Keratinocyte (primary cell): ENCODE measurements around the gene MEOX1. TPM values are rescaled to one million over a fixed set of nuclear protein-coding genes. Genes with fewer than 3 reads are reported as not detected.

Experiments
- DNase-seq: peaks from one replicate; pipeline ENCODE4 v3.0.0-alpha.2; 2011; ENCODE audit warnings: low read depth, missing footprints, low spot score
- FAIRE-seq: peaks from 2 replicates; lab custom pipeline; 2011; peaks lifted over from hg19 to GRCh38; lab: Jason Lieb, UNC
- H2AFZ ChIP-seq: 2 replicates; pipeline ENCODE4 v1.6.0; 2012; ENCODE audit warnings: low read length, control low read depth, inconsistent platforms; ENCODE audit not compliant: control insufficient read depth
- H3K27ac ChIP-seq: 2 replicates; pipeline ENCODE4 v1.5.1; 2011; ENCODE audit warnings: low read length; ENCODE audit not compliant: control insufficient read depth, insufficient read depth
- H3K27me3 ChIP-seq: 3 replicates; pipeline ENCODE4 v1.6.0; 2011; ENCODE audit warnings: low read length; ENCODE audit not compliant: control insufficient read depth, insufficient read depth; ENCODE audit errors: extremely low read depth
- H3K36me3 ChIP-seq, 2 experiments: 2 replicates in 1 of 2; 3 replicates in 1 of 2; pipeline ENCODE4 v1.5.1; 2011; ENCODE audit warnings: low read length in 2 of 2, mild to moderate bottlenecking in 1 of 2; ENCODE audit not compliant: control insufficient read depth in 2 of 2, insufficient read depth in 2 of 2; ENCODE audit errors: extremely low read depth in 1 of 2
- H3K4me1 ChIP-seq: 3 replicates; pipeline ENCODE4 v1.5.1; 2011; ENCODE audit warnings: low read length; ENCODE audit not compliant: control insufficient read depth, insufficient read depth; ENCODE audit errors: extremely low read depth
- H3K4me2 ChIP-seq: 3 replicates; pipeline ENCODE4 v1.6.0; 2011; ENCODE audit warnings: low read depth, low read length; ENCODE audit not compliant: control insufficient read depth, insufficient read depth; ENCODE audit errors: extremely low read depth
- H3K4me3 ChIP-seq, 3 experiments: fragments of 200-600 bp in 1 of 3; sonication (generic) in 1 of 3; 2 replicates in 2 of 3; 3 replicates in 1 of 3; pipeline ENCODE4 v1.5.1; 2011 to 2016; ENCODE audit warnings: low read length in 3 of 3, mild to moderate bottlenecking in 3 of 3, control low read depth in 2 of 3, inconsistent platforms in 1 of 3, low read depth in 1 of 3, mixed read lengths in 1 of 3, mixed run types in 1 of 3, moderate library complexity in 1 of 3; ENCODE audit not compliant: control insufficient read depth in 2 of 3, insufficient read depth in 2 of 3; ENCODE audit errors: extremely low read depth in 1 of 3
- H3K79me2 ChIP-seq: 2 replicates; pipeline ENCODE4 v1.6.0; 2012; ENCODE audit warnings: low read length; ENCODE audit not compliant: control insufficient read depth, insufficient read depth
- H3K9ac ChIP-seq: 3 replicates; pipeline ENCODE4 v1.6.0; 2011; ENCODE audit warnings: low read length; ENCODE audit not compliant: control insufficient read depth, insufficient read depth; ENCODE audit errors: extremely low read depth
- H3K9me1 ChIP-seq: 3 replicates; pipeline ENCODE4 v1.6.0; 2011; ENCODE audit warnings: low read length; ENCODE audit not compliant: control insufficient read depth, insufficient read depth; ENCODE audit errors: extremely low read depth
- H3K9me3 ChIP-seq: 2 replicates; pipeline ENCODE4 v1.5.1; 2012; ENCODE audit warnings: low read depth, low read length; ENCODE audit not compliant: control insufficient read depth
- H4K20me1 ChIP-seq: 3 replicates; pipeline ENCODE4 v1.6.0; 2011; ENCODE audit warnings: low read length; ENCODE audit not compliant: control insufficient read depth, insufficient read depth; ENCODE audit errors: extremely low read depth
- EZH2 ChIP-seq: IDR thresholded peaks from one replicate; pipeline ENCODE4 v1.6.1; 2012; ENCODE audit warnings: inconsistent platforms, mild to moderate bottlenecking, low read length, moderate library complexity
- dilution Hi-C: fragments of 300-500 bp; cut with MboI; formaldehyde crosslinking; loops from one replicate; pipeline ENCODE4 v1.7.0; 2020; ENCODE audit warnings: low sequenced_read_pairs; ENCODE audit not compliant: extremely low pct_ligation_motif_present
- polyA plus RNA-seq, 5 experiments: library from polyadenylated mRNA; depleted of rRNA in 3 of 5; stranded (reverse) in 3 of 5; stranded (forward) in 1 of 5; unstranded in 1 of 5; fragments of >200 nt; gene quantifications; 1 replicate in 1 of 5; 2 replicates in 3 of 5; 3 replicates in 1 of 5; pipeline versions ENCODE4 v1.2.1 to v1.2.3, GENCODE V29; 2011 to 2012; ENCODE audit warnings: missing spikeins in 2 of 5, low read depth in 1 of 5, low replicate concordance in 1 of 5
- TF ChIP-seq, protein P1 (sequence below), 3 experiments: IDR thresholded peaks in 1 of 3; conservative IDR thresholded peaks in 1 of 3; optimal IDR thresholded peaks in 1 of 3; 2 replicates in 2 of 3; 3 replicates in 1 of 3; pipeline versions ENCODE3 to v1.5.1; 2011; ENCODE audit warnings: low read length in 3 of 3, mild to moderate bottlenecking in 3 of 3, moderate library complexity in 2 of 3, control low read depth in 1 of 3, inconsistent platforms in 1 of 3; ENCODE audit not compliant: insufficient read depth in 2 of 3; ENCODE audit errors: extremely low read depth in 1 of 3

The MEOX1 gene
- polyA plus RNA-seq, 1 donor (not counting 4 experiments of a cell fraction or from before 2014, with no cell fraction given): 0.08 TPM

GRCh38 chr17:43599046-43599395, 62.7 kb downstream of the MEOX1 start:
- Histone ChIP-seq H3K27ac (no peak overlapping the region), H3K9me1 (no peaks in the 10 kb centered on the region), H3K79me2 (no peaks in the 10 kb centered on the region), H3K4me1 (peaks cover 21% of the 10 kb centered on the region), H4K20me1 (no peaks in the 10 kb centered on the region), H3K36me3 (no peaks in the 10 kb centered on the region), H2AFZ (no peak overlapping the region), H3K27me3 (no peaks in the 10 kb centered on the region), H3K4me2 (no peak overlapping the region), H3K9ac (no peak overlapping the region), H3K4me3 (no peak overlapping the region), H3K9me3 (no peaks in the 10 kb centered on the region)
- DNase-seq: no peak
- dilution Hi-C loops: no loop called here
- TF ChIP-seq EZH2: no peak
- TF ChIP-seq, protein P1, sequence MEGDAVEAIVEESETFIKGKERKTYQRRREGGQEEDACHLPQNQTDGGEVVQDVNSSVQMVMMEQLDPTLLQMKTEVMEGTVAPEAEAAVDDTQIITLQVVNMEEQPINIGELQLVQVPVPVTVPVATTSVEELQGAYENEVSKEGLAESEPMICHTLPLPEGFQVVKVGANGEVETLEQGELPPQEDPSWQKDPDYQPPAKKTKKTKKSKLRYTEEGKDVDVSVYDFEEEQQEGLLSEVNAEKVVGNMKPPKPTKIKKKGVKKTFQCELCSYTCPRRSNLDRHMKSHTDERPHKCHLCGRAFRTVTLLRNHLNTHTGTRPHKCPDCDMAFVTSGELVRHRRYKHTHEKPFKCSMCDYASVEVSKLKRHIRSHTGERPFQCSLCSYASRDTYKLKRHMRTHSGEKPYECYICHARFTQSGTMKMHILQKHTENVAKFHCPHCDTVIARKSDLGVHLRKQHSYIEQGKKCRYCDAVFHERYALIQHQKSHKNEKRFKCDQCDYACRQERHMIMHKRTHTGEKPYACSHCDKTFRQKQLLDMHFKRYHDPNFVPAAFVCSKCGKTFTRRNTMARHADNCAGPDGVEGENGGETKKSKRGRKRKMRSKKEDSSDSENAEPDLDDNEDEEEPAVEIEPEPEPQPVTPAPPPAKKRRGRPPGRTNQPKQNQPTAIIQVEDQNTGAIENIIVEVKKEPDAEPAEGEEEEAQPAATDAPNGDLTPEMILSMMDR (optimal IDR thresholded peaks at IDR 0.05 in 1 of 3, IDR thresholded peaks at IDR 0.05 in 1 of 3, conservative IDR thresholded peaks at IDR 0.05 in 1 of 3; ENCODE audit: extremely low read depth in 1 of 3, insufficient read depth in 2 of 3, low read length in 3 of 3): no peak
- FAIRE-seq: no peak

GRCh38 chr17:43598357-43599045, 63.2 kb downstream of the MEOX1 start:
- H3K9me3 ChIP-seq: no peaks in the 10 kb centered on the region
- H4K20me1 ChIP-seq: no peaks in the 10 kb centered on the region
- no peaks in the 10 kb centered on the region for H3K79me2 ChIP-seq
- no peak overlapping the region for H3K9ac ChIP-seq
- no peaks in the 10 kb centered on the region for H3K27me3 ChIP-seq
- DNase-seq (no peak), FAIRE-seq (no peak)
- no peaks in the 10 kb centered on the region for H3K9me1 ChIP-seq
- H2AFZ ChIP-seq: no peak overlapping the region
- H3K4me2 ChIP-seq: no peak overlapping the region
- H3K27ac ChIP-seq: no peak overlapping the region
- H3K4me3 ChIP-seq: no peak overlapping the region
- no peaks in the 10 kb centered on the region for H3K36me3 ChIP-seq
- TF ChIP-seq EZH2: no peak
- TF ChIP-seq, protein P1 (optimal IDR thresholded peaks at IDR 0.05 in 1 of 3, IDR thresholded peaks at IDR 0.05 in 1 of 3, conservative IDR thresholded peaks at IDR 0.05 in 1 of 3; ENCODE audit: extremely low read depth in 1 of 3, insufficient read depth in 2 of 3, low read length in 3 of 3): no peak
- H3K4me1 ChIP-seq: peaks cover 21% of the 10 kb centered on the region
- dilution Hi-C loops: no loop called here
